Esophagus squamous epithelium (tissue), 4 donors: ENCODE measurements around the gene DDA1.

ENCODE experiments used
- POLR2A ChIP-seq, 4 donors: fragments of 450-650 bp; IDR thresholded peaks; one replicate each; pipeline ENCODE4 v1.6.1; 2017; ENCODE audit warnings: antibody characterized with exemption in 4 of 4, mild to moderate bottlenecking in 4 of 4, moderate library complexity in 3 of 4
- TF ChIP-seq, protein P1 (sequence below), 6 experiments: fragments of 450-650 bp in 4 of 6; fragments of 200-600 bp in 2 of 6; sonication (generic) in 2 of 6; IDR thresholded peaks; one replicate each; pipeline ENCODE4 v1.5.1; 2016 to 2019; ENCODE audit warnings: antibody characterized with exemption in 6 of 6, mild to moderate bottlenecking in 4 of 6, moderate library complexity in 4 of 6

DNA sequence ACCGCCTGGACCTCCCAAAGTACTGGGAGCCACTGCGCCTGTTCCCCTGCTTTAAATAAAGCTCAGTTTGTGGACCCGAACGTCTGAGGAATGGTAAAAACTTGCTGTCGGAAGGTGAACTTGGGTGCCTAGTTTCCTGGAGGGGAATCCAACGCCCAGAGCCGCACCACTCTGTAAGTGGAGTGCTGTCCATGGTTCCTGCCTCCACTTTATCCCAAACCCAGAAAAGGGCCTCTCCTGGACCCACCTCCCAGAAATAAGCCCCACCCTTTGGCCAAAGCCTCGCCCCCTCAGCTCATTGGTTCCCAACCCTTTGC lies 23.0 kb downstream of the DDA1 start:
- TF ChIP-seq, protein P1, sequence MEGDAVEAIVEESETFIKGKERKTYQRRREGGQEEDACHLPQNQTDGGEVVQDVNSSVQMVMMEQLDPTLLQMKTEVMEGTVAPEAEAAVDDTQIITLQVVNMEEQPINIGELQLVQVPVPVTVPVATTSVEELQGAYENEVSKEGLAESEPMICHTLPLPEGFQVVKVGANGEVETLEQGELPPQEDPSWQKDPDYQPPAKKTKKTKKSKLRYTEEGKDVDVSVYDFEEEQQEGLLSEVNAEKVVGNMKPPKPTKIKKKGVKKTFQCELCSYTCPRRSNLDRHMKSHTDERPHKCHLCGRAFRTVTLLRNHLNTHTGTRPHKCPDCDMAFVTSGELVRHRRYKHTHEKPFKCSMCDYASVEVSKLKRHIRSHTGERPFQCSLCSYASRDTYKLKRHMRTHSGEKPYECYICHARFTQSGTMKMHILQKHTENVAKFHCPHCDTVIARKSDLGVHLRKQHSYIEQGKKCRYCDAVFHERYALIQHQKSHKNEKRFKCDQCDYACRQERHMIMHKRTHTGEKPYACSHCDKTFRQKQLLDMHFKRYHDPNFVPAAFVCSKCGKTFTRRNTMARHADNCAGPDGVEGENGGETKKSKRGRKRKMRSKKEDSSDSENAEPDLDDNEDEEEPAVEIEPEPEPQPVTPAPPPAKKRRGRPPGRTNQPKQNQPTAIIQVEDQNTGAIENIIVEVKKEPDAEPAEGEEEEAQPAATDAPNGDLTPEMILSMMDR (IDR thresholded peaks at IDR 0.05) = no peak
- TF ChIP-seq POLR2A (IDR thresholded peaks at IDR 0.05) = no peak
